Tibial artery (tissue), 4 donors: ENCODE data around the gene ZNF839.

Experiments
- DNase-seq, 2 donors: peaks; one replicate each; pipeline ENCODE4 v3.0.0-alpha.2; 2019
- H3K27ac ChIP-seq, 2 donors: fragments of 200-600 bp; sonication (generic) in 1 of 2; 1 replicate in 1 of 2; 2 replicates in 1 of 2; pipeline ENCODE4 v1.5.1; 2018 to 2019; ENCODE audit warnings: mild to moderate bottlenecking in 1 of 2
- H3K27me3 ChIP-seq, 2 donors: fragments of 200-600 bp; sonication (generic) in 1 of 2; one replicate each; pipeline versions ENCODE4 v1.5.1 to v1.6.0; 2016 to 2019
- H3K36me3 ChIP-seq, 3 donors: fragments of 200-600 bp; sonication (generic) in 2 of 3; one replicate each; pipeline ENCODE4 v1.5.1; 2016 to 2019; ENCODE audit warnings: mild to moderate bottlenecking in 2 of 3
- H3K4me1 ChIP-seq, 4 donors: fragments of 200-600 bp; sonication (generic) in 2 of 4; 1 replicate in 3 of 4; 2 replicates in 1 of 4; pipeline ENCODE4 v1.5.1; 2016 to 2019
- H3K4me3 ChIP-seq, 2 donors: fragments of 200-600 bp; sonication (generic) in 1 of 2; 1 replicate in 1 of 2; 2 replicates in 1 of 2; pipeline ENCODE4 v1.5.1; 2018 to 2019; ENCODE audit warnings: mild to moderate bottlenecking in 2 of 2
- H3K9me3 ChIP-seq, 3 donors: fragments of 200-600 bp; sonication (generic) in 1 of 3; one replicate each; pipeline ENCODE4 v1.5.1; 2016 to 2019
- intact Hi-C: fragments of 100-400 bp; cut with DNase I; formaldehyde crosslinking; loops from one replicate; pipeline ENCODE4 v1.15.0; 2023; ENCODE audit warnings: low total_unique reads
- TF ChIP-seq, protein P1 (sequence below), 2 experiments: fragments of 200-600 bp in 1 of 2; fragments of 450-650 bp in 1 of 2; IDR thresholded peaks; one replicate each; pipeline ENCODE4 v1.5.1; 2017 to 2019; ENCODE audit warnings: antibody characterized with exemption in 2 of 2, mild to moderate bottlenecking in 1 of 2, moderate library complexity in 1 of 2

The ZNF839 gene

DNA sequence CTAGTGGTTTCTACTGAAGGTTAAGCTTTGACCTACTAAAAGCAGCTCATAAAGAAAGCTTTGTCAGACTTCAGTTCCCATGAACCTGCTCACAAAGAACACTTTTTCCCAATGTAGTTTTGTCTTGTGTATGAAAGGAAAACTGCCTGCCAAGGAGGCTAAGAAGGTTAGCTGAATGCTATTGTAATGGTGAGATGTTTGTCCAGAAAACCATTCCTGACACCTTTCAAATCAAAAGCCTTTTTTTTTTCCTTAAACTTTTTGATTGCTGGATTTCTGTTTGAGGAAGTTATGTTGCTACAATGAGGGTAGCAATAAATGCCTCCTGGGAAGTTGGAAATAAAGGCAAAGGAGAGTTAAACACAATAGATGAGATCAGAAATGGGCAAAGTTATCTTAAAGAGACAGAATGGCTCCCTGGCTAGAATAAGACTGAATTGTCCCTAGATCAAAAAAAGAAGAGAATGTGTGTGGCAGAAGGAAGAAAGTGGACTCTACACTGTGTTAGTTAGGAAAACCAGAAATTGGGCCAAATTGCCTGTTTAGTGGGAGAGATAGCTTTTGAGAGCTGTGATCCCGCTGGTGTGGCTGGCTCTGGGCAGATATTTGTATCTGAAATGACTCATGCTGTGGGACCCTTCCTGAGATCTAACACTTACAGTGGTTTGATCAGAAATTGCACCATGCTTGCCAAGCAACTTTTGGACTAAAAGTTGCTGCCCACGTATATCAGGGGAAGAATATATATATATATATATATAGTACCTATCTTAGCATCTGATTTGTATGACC, 70.7 kb downstream of the ZNF839 start:
- no peaks in the 10 kb centered on the region for H3K4me1 ChIP-seq
- no peak overlapping the region for H3K27ac ChIP-seq
- H3K4me3 ChIP-seq, result no peak overlapping the region
- intact Hi-C loops, result no loop called here
- DNase-seq, result no peak
- peaks cover 3 to 19% (median 16%) of the 10 kb centered on the region in 3 donors for H3K36me3 ChIP-seq
- TF ChIP-seq, protein P1, sequence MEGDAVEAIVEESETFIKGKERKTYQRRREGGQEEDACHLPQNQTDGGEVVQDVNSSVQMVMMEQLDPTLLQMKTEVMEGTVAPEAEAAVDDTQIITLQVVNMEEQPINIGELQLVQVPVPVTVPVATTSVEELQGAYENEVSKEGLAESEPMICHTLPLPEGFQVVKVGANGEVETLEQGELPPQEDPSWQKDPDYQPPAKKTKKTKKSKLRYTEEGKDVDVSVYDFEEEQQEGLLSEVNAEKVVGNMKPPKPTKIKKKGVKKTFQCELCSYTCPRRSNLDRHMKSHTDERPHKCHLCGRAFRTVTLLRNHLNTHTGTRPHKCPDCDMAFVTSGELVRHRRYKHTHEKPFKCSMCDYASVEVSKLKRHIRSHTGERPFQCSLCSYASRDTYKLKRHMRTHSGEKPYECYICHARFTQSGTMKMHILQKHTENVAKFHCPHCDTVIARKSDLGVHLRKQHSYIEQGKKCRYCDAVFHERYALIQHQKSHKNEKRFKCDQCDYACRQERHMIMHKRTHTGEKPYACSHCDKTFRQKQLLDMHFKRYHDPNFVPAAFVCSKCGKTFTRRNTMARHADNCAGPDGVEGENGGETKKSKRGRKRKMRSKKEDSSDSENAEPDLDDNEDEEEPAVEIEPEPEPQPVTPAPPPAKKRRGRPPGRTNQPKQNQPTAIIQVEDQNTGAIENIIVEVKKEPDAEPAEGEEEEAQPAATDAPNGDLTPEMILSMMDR (IDR thresholded peaks at IDR 0.05), result no peak
- H3K9me3 ChIP-seq, result no peaks in the 10 kb centered on the region
- H3K27me3 ChIP-seq, result no peaks in the 10 kb centered on the region
